Endothelial cell of umbilical vein (primary cell): ENCODE results near the gene SLC28A1. TPM values are rescaled to one million over a fixed set of nuclear protein-coding genes. Genes with fewer than 3 reads are reported as not detected.

Experiments
- BruUV-seq: library from RNA; stranded (reverse); fragments of 400-500 nt; replicated peaks from 2 replicates; lab custom pipeline; 2021; lab: Mats Ljungman, UMichigan
- CTCF ChIA-PET: fragments of 300-600, 350-600 bp; sonication (Branson Sonifier 250); formaldehyde crosslinking; loops from one replicate; lab custom pipeline; 2021; ENCODE audit warnings: antibody characterized with exemption, inconsistent platforms; lab: Charles Lee
- POLR2A ChIA-PET: fragments of 300-600, 350-600 bp; sonication (Branson Sonifier 250); formaldehyde crosslinking; loops from one replicate; lab custom pipeline; 2021; ENCODE audit warnings: antibody characterized with exemption, inconsistent platforms; lab: Charles Lee
- DNase-seq: peaks from one replicate; pipeline ENCODE4 v3.0.0-alpha.2; 2011; ENCODE audit warnings: low read depth, low spot score
- FAIRE-seq: peaks from 2 replicates; lab custom pipeline; 2011; peaks lifted over from hg19 to GRCh38; lab: Jason Lieb, UNC
- H2AFZ ChIP-seq: 2 replicates; pipeline ENCODE4 v1.6.0; 2012; ENCODE audit warnings: low read depth, low read length, control low read depth, inconsistent platforms
- H3K27ac ChIP-seq: 2 replicates; pipeline ENCODE4 v1.5.1; 2011; ENCODE audit warnings: low read depth, mild to moderate bottlenecking, control low read depth, low read length, moderate library complexity; ENCODE audit not compliant: insufficient read depth
- H3K27me3 ChIP-seq, 2 experiments: 2 replicates each; pipeline versions ENCODE4 v1.6.0 to v1.6.1; 2011; ENCODE audit warnings: low read length in 2 of 2, mixed read lengths in 1 of 2; ENCODE audit not compliant: control insufficient read depth in 2 of 2, insufficient read depth in 2 of 2
- H3K36me3 ChIP-seq, 2 experiments: 2 replicates in 1 of 2; 3 replicates in 1 of 2; pipeline ENCODE4 v1.5.1; 2011; ENCODE audit warnings: low read length in 2 of 2, mild to moderate bottlenecking in 1 of 2, moderate library complexity in 1 of 2; ENCODE audit not compliant: control insufficient read depth in 2 of 2, insufficient read depth in 2 of 2; ENCODE audit errors: extremely low read depth in 1 of 2
- H3K4me1 ChIP-seq: 3 replicates; pipeline ENCODE4 v1.5.1; 2011; ENCODE audit warnings: mild to moderate bottlenecking, low read length; ENCODE audit not compliant: control insufficient read depth, insufficient read depth; ENCODE audit errors: extremely low read depth
- H3K4me2 ChIP-seq: 2 replicates; pipeline ENCODE4 v1.6.1; 2011; ENCODE audit warnings: low read length, control low read depth, mixed read lengths; ENCODE audit not compliant: insufficient read depth
- H3K4me3 ChIP-seq, 3 experiments: fragments of 200-600 bp in 1 of 3; sonication (generic), shearing (Covaris generic) in 1 of 3; replicated peaks in 1 of 3; 2 replicates each; pipeline ENCODE4 v1.5.1; 2011 to 2016; ENCODE audit warnings: control low read depth in 3 of 3, low read length in 3 of 3, mild to moderate bottlenecking in 2 of 3, inconsistent platforms in 1 of 3, low read depth in 1 of 3, moderate library complexity in 1 of 3; ENCODE audit not compliant: insufficient read depth in 1 of 3
- H3K79me2 ChIP-seq: 2 replicates; pipeline ENCODE4 v1.6.0; 2012; ENCODE audit warnings: low read length, inconsistent platforms; ENCODE audit not compliant: control insufficient read depth, insufficient read depth
- H3K9ac ChIP-seq: replicated peaks from 2 replicates; pipeline ENCODE3; 2011; ENCODE audit warnings: low read length, control low read depth; ENCODE audit not compliant: insufficient read depth; ENCODE audit errors: extremely low read depth
- H3K9me1 ChIP-seq: replicated peaks from 3 replicates; pipeline ENCODE4 v1.6.0; 2011; ENCODE audit warnings: mild to moderate bottlenecking, low read length; ENCODE audit not compliant: control insufficient read depth, insufficient read depth; ENCODE audit errors: extremely low read depth
- H3K9me3 ChIP-seq: replicated peaks from 2 replicates; pipeline ENCODE4 v1.5.1; 2012; ENCODE audit warnings: low read length, inconsistent platforms; ENCODE audit not compliant: control insufficient read depth, insufficient read depth
- H4K20me1 ChIP-seq: replicated peaks from 2 replicates; pipeline ENCODE3; 2011; ENCODE audit warnings: mild to moderate bottlenecking, low read length; ENCODE audit not compliant: control insufficient read depth, insufficient read depth; ENCODE audit errors: extremely low read depth
- CTCF ChIP-seq, 2 donors: IDR thresholded peaks; 1 replicate in 1 of 2; 2 replicates in 1 of 2; pipeline ENCODE4 v1.5.1; 2011; ENCODE audit warnings: low read length in 2 of 2, mild to moderate bottlenecking in 2 of 2, moderate library complexity in 2 of 2, control low read depth in 1 of 2, inconsistent platforms in 1 of 2, low read depth in 1 of 2; ENCODE audit not compliant: insufficient read depth in 1 of 2; ENCODE audit errors: extremely low read depth in 1 of 2
- FOS ChIP-seq: IDR thresholded peaks from 2 replicates; pipeline ENCODE4 v1.6.1; 2011; ENCODE audit warnings: mild to moderate bottlenecking, low read length, moderate library complexity, borderline replicate concordance; ENCODE audit not compliant: insufficient read depth
- GATA2 ChIP-seq: IDR thresholded peaks from 2 replicates; pipeline ENCODE4 v1.7.0; 2011; ENCODE audit warnings: low read depth, mild to moderate bottlenecking, moderate library complexity, mixed read lengths, low read length; ENCODE audit not compliant: insufficient read length, insufficient read depth
- MYC ChIP-seq: IDR thresholded peaks from one replicate; pipeline ENCODE4 v1.6.1; 2011; ENCODE audit warnings: mild to moderate bottlenecking, low read depth, low read length
- POLR2A ChIP-seq: IDR thresholded peaks from 2 replicates; pipeline ENCODE4 v1.6.1; 2012; ENCODE audit warnings: low read depth, mild to moderate bottlenecking, control low read depth, low read length
- POLR2AphosphoS5 ChIP-seq: IDR thresholded peaks from 2 replicates; pipeline ENCODE4 v1.6.1; 2012; ENCODE audit warnings: low read depth, mild to moderate bottlenecking, control low read depth, low read length, moderate library complexity; ENCODE audit not compliant: insufficient read depth
- dilution Hi-C: fragments of 300-500 bp; cut with MboI; formaldehyde crosslinking; loops from one replicate; pipeline ENCODE4 v1.15.0; 2019; ENCODE audit warnings: low sequenced_read_pairs; ENCODE audit not compliant: extremely low pct_ligation_motif_present
- intact Hi-C: fragments of 100-400 bp; cut with micrococcal nuclease; formaldehyde crosslinking; loops from one replicate; pipeline ENCODE4 v1.10.0; 2022
- polyA plus RNA-seq, 4 experiments: library from polyadenylated mRNA; depleted of rRNA in 3 of 4; stranded (reverse) in 3 of 4; unstranded in 1 of 4; fragments of >200 nt; gene quantifications; 2 replicates each; pipeline versions ENCODE4 v1.2.1 to v1.2.3, GENCODE V29; 2011 to 2012; ENCODE audit warnings: missing spikeins in 1 of 4
- total RNA-seq: library from RNA; stranded (reverse); gene quantifications from 2 replicates; pipeline ENCODE4 v1.2.3, GENCODE V29; 2021
- TF ChIP-seq, protein P1 (sequence below): IDR thresholded peaks from 2 replicates; pipeline ENCODE4 v1.6.1; 2011; ENCODE audit not compliant: insufficient read depth, insufficient read length

The SLC28A1 gene
- total and polyA plus RNA-seq, 2 donors (not counting 3 experiments of a cell fraction or from before 2014, with no cell fraction given) = not detected

- H3K27me3 ChIP-seq = no peaks in the 10 kb centered on the region
- no peak for TF ChIP-seq POLR2AphosphoS5
- no peak for TF ChIP-seq CTCF (IDR thresholded peaks at IDR 0.05; ENCODE audit: extremely low read depth in 1 of 2, insufficient read depth in 1 of 2, low read depth in 1 of 2, low read length in 2 of 2)
- no peak for TF ChIP-seq MYC
- no peak for TF ChIP-seq FOS
- TF ChIP-seq, protein P1, sequence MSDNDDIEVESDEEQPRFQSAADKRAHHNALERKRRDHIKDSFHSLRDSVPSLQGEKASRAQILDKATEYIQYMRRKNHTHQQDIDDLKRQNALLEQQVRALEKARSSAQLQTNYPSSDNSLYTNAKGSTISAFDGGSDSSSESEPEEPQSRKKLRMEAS = no peak
- TF ChIP-seq GATA2 = no peak
- no peak for TF ChIP-seq POLR2A
- H3K27ac ChIP-seq = no peak overlapping the region
- H3K79me2 ChIP-seq = peaks cover 52% of the 10 kb centered on the region
- intact Hi-C loops = loop anchor here (5.0 kb wide), 1 partner anchor 44 kb away; no protein-coding TSS in a partner anchor
- no peaks in the 10 kb centered on the region for H3K36me3 ChIP-seq
- H3K9me3 ChIP-seq = no peaks in the 10 kb centered on the region
- no peaks in the 10 kb centered on the region for H4K20me1 ChIP-seq
- POLR2A ChIA-PET = no interaction called here
- H3K9me1 ChIP-seq = no peaks in the 10 kb centered on the region
- no TSS peak for BruUV-seq
- CTCF ChIA-PET = interaction anchor here (0.8 to 4.0 kb wide), 9 partner anchors 22 to 384 kb away, joined by 3 to 21 read pairs (median 3); no protein-coding TSS in a partner anchor
- FAIRE-seq (no peak), DNase-seq (no peak)
- no peak overlapping the region for H3K4me3 ChIP-seq
- H3K4me2 ChIP-seq = peak overlapping the region; percentile 98
- H2AFZ ChIP-seq = no peak overlapping the region
- peaks cover 16% of the 10 kb centered on the region for H3K4me1 ChIP-seq
- no peak overlapping the region for H3K9ac ChIP-seq
- dilution Hi-C loops = no loop called here
Measured at GRCh38 chr15:84983711-84984110, 99.2 kb downstream of the SLC28A1 start.
